Measurements from ENCODE around the gene GP1BB.
"Not testable (repeated sequence)": the region's sequence is repeated elsewhere in the genome, so short reads cannot be mapped to it uniquely, and the experiment has no call there.

GP1BB gene

GRCh38 chr22:19723232-19723982, at the start of gene GP1BB:
GP1BB (plus strand) TSS chr22:19723539; CDS start chr22:19723570, 31 bp downstream.
- peak in 1 of 2 donors; percentile 7 for DNase-seq

GRCh38 chr22:19673660-19674059, 49.7 kb upstream of the GP1BB start:
- no peak for DNase-seq

- no peak for DNase-seq
Measured at GRCh38 chr22:19674129-19674928, 49.0 kb upstream of the GP1BB start.

GRCh38 chr22:19674929-19675253, 48.4 kb upstream of the GP1BB start:
- DNase-seq, result no peak

GRCh38 chr22:19675428-19675827, 47.9 kb upstream of the GP1BB start:
- DNase-seq, result no peak

GRCh38 chr22:19676437-19676836, 46.9 kb upstream of the GP1BB start:
- not testable (repeated sequence) for DNase-seq

GRCh38 chr22:19678949-19679521, 44.3 kb upstream of the GP1BB start:
- DNase-seq, result no peak

GRCh38 chr22:19679522-19680101, 43.7 kb upstream of the GP1BB start:
- peak in 1 of 2 donors; percentile 60 for DNase-seq

GRCh38 chr22:19680287-19680881, 43.0 kb upstream of the GP1BB start:
- no peak for DNase-seq

- no peak for DNase-seq
Measured at GRCh38 chr22:19680911-19681862, 42.2 kb upstream of the GP1BB start.

GRCh38 chr22:19681863-19682245, 41.5 kb upstream of the GP1BB start:
- DNase-seq, result no peak

GRCh38 chr22:19686946-19687345, 36.4 kb upstream of the GP1BB start:
- DNase-seq, result no peak

- DNase-seq, result peak; percentile 30 to 62
Measured at GRCh38 chr22:19687561-19688300, 35.6 kb upstream of the GP1BB start.

- no peak for DNase-seq
Measured at GRCh38 chr22:19688301-19689290, 34.7 kb upstream of the GP1BB start.

- DNase-seq, result no peak
Measured at GRCh38 chr22:19689408-19689807, 33.9 kb upstream of the GP1BB start.

GRCh38 chr22:19691007-19691720, 32.2 kb upstream of the GP1BB start:
- DNase-seq, result no peak

- DNase-seq, result no peak
Measured at GRCh38 chr22:19691721-19692341, 31.5 kb upstream of the GP1BB start.

- DNase-seq, result no peak
Measured at GRCh38 chr22:19693581-19693980, 29.8 kb upstream of the GP1BB start.
